Natural killer cell (primary cell): Measurements from ENCODE around the gene CATSPERD. TPM values are rescaled to one million over a fixed set of nuclear protein-coding genes. Genes with fewer than 3 reads are reported as not detected.

ENCODE experiments used
- ATAC-seq, 3 donors: fragments of 150-1000 bp in 2 of 3; fragments of 200-7000 bp in 1 of 3; cut with Tn5 transposase; 1 replicate in 1 of 3; 2 replicates in 2 of 3; pipeline ENCODE4 v1.10.0; 2021; ENCODE audit warnings: mild to moderate bottlenecking in 2 of 3, moderate library complexity in 2 of 3
- DNase-seq, 2 donors: peaks; one replicate each; pipeline versions ENCODE4 v3.0.0 to v3.0.0-alpha.2; 2013 to 2021; ENCODE audit warnings: mixed read lengths in 1 of 2
- H3K27ac ChIP-seq: one replicate; pipeline ENCODE4 v1.5.1; 2013; ENCODE audit warnings: mild to moderate bottlenecking, low read length
- H3K27me3 ChIP-seq: one replicate; pipeline ENCODE4 v1.6.1; 2013; ENCODE audit warnings: low read length; ENCODE audit not compliant: control insufficient read depth, insufficient read depth
- H3K36me3 ChIP-seq: one replicate; pipeline ENCODE4 v1.6.1; 2013; ENCODE audit warnings: low read length; ENCODE audit not compliant: control insufficient read depth, insufficient read depth
- H3K4me1 ChIP-seq: one replicate; pipeline ENCODE4 v1.6.1; 2013; ENCODE audit warnings: low read length; ENCODE audit not compliant: control insufficient read depth, insufficient read depth
- H3K4me3 ChIP-seq: one replicate; pipeline ENCODE4 v1.5.1; 2013; ENCODE audit warnings: low read length
- H3K9me3 ChIP-seq: one replicate; pipeline ENCODE4 v1.6.1; 2013; ENCODE audit warnings: low read length; ENCODE audit not compliant: control insufficient read depth, insufficient read depth
- H3K27ac Mint-ChIP-seq, 2 donors: one replicate each; pipeline ENCODE4 v1.8.0; 2022; ENCODE audit warnings: mild to moderate bottlenecking in 2 of 2, mixed read lengths in 2 of 2, moderate library complexity in 1 of 2
- H3K27me3 Mint-ChIP-seq, 2 donors: one replicate each; pipeline ENCODE4 v1.8.0; 2022; ENCODE audit warnings: low read depth in 2 of 2, mixed read lengths in 2 of 2
- H3K36me3 Mint-ChIP-seq: one replicate; pipeline ENCODE4 v1.8.0; 2022; ENCODE audit warnings: mixed read lengths
- H3K4me1 Mint-ChIP-seq, 2 donors: one replicate each; pipeline ENCODE4 v1.8.0; 2022; ENCODE audit warnings: mixed read lengths in 2 of 2
- H3K4me3 Mint-ChIP-seq: one replicate; pipeline ENCODE4 v1.8.0; 2022; ENCODE audit warnings: mild to moderate bottlenecking, moderate library complexity, mixed read lengths
- H3K9me3 Mint-ChIP-seq, 2 donors: one replicate each; pipeline ENCODE4 v1.8.0; 2022; ENCODE audit warnings: mixed read lengths in 2 of 2
- WGBS: methylation state at CpG from one replicate; pipeline ENCODE4 v1.1.7; 2013; ENCODE audit warnings: missing lambda C conversion rate; ENCODE audit not compliant: insufficient coverage; 5-methylcytosine and 5-hydroxymethylcytosine counted together
- intact Hi-C: fragments of 100-400 bp; cut with micrococcal nuclease; formaldehyde crosslinking; loops from one replicate; pipeline ENCODE4 v1.14.2; 2022
- total RNA-seq, 4 donors: library from RNA; stranded (reverse); fragments of 120-200 nt in 1 of 4; gene quantifications; one replicate each; pipeline versions ENCODE4 v1.2.3 to v1.2.4, GENCODE V29; 2013 to 2022
- TF ChIP-seq, protein P1 (sequence below): fragments of 200-600 bp; IDR thresholded peaks from one replicate; pipeline ENCODE4 v1.8.0; 2022; ENCODE audit warnings: antibody characterized with exemption

Gene CATSPERD
- total RNA-seq, 3 donors from 2014 or later (not counting 1 experiment from before 2014, with no cell fraction given) = not detected

DNA sequence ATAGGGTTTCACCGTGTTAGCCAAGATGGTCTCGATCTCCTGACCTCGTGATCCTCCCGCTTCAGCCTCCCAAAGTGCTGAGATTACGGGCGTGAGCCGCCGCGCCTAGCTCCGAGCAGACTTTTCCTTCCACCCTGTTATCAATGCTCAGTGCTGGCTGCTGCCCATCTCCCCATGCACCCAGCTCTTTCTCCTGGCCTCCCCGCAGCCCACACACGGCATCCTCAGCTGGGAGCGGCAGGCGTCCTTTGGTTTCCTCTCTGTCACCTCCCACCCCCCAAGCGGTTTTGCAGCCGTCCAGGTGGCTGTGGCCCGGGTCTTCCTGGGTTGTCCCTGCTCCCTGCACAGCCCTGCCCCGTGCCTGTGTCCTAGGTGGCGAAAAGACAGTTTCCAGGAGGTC is 52.0 kb downstream of the CATSPERD start:
- intact Hi-C loops = no loop called here
- WGBS = 80% methylated on average over 19 of the region's 19 CpGs
- Mint-ChIP-seq H3K36me3 (no peaks in the 10 kb centered on the region), H3K27me3 (no peaks in the 10 kb centered on the region), H3K9me3 (no peaks in the 10 kb centered on the region), H3K4me3 (no peak overlapping the region), H3K27ac (no peak overlapping the region), H3K4me1 (no peaks in the 10 kb centered on the region)
- TF ChIP-seq, protein P1, sequence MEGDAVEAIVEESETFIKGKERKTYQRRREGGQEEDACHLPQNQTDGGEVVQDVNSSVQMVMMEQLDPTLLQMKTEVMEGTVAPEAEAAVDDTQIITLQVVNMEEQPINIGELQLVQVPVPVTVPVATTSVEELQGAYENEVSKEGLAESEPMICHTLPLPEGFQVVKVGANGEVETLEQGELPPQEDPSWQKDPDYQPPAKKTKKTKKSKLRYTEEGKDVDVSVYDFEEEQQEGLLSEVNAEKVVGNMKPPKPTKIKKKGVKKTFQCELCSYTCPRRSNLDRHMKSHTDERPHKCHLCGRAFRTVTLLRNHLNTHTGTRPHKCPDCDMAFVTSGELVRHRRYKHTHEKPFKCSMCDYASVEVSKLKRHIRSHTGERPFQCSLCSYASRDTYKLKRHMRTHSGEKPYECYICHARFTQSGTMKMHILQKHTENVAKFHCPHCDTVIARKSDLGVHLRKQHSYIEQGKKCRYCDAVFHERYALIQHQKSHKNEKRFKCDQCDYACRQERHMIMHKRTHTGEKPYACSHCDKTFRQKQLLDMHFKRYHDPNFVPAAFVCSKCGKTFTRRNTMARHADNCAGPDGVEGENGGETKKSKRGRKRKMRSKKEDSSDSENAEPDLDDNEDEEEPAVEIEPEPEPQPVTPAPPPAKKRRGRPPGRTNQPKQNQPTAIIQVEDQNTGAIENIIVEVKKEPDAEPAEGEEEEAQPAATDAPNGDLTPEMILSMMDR = no peak
- Histone ChIP-seq H3K4me3 (no peak overlapping the region), H3K4me1 (no peaks in the 10 kb centered on the region), H3K27ac (no peak overlapping the region), H3K36me3 (no peaks in the 10 kb centered on the region), H3K9me3 (no peaks in the 10 kb centered on the region), H3K27me3 (no peaks in the 10 kb centered on the region)
- no peak for ATAC-seq
- DNase-seq = no peak

DNA sequence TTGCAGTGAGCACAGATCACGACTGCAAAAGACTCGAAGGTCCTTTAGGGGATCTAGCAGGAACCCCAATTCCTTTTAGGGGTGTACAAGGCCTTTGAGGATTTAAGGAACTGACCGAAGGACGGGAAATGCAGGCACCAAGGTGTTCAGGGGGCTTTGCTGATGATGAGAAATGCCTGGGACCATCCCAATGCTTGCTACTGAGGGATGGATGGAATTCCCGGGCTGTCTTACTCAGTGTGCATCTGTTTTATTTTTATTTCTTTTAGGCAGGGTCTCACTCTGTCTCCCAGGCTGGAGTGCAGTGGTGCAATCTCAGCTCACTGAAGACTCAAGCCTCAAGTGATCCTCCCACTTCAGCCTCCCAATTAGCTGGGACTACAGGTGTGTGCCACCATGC is 52.8 kb downstream of the CATSPERD start:
- TF ChIP-seq, protein P1 = no peak
- Histone ChIP-seq H3K9me3 (no peaks in the 10 kb centered on the region), H3K36me3 (no peaks in the 10 kb centered on the region), H3K4me3 (no peak overlapping the region), H3K27ac (no peak overlapping the region), H3K4me1 (no peaks in the 10 kb centered on the region), H3K27me3 (no peaks in the 10 kb centered on the region)
- H3K4me3 Mint-ChIP-seq = no peak overlapping the region
- WGBS = 82% methylated on average over 5 of the region's 5 CpGs
- intact Hi-C loops = no loop called here
- H3K27me3 Mint-ChIP-seq = no peaks in the 10 kb centered on the region
- no peaks in the 10 kb centered on the region for H3K9me3 Mint-ChIP-seq
- no peak for ATAC-seq
- no peaks in the 10 kb centered on the region for H3K4me1 Mint-ChIP-seq
- H3K27ac Mint-ChIP-seq = no peak overlapping the region
- DNase-seq = no peak
- no peaks in the 10 kb centered on the region for H3K36me3 Mint-ChIP-seq

DNA sequence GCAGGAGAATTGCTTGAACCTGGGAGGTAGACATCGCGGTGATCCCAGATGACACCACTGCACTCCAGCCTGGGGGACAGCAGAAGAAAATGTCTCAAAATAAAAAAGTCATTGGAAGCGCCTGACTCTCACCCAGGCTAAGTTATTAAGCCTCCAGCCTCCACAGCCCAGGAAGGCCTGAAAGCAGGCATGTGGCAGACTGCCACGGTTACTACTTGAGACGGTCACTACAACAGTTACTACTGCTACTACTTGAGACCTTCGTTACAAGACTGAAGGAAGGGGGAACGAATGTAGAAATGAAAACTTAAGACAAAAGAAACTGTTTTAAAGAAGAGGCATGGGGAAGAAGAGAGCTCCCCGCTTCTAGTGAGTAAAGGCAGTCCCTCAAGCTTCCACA is 54.5 kb downstream of the CATSPERD start:
- H3K36me3 Mint-ChIP-seq = no peaks in the 10 kb centered on the region
- no peaks in the 10 kb centered on the region for H3K4me1 Mint-ChIP-seq
- TF ChIP-seq, protein P1 = no peak
- Histone ChIP-seq H3K4me1 (no peaks in the 10 kb centered on the region), H3K27me3 (no peaks in the 10 kb centered on the region), H3K36me3 (no peaks in the 10 kb centered on the region), H3K4me3 (no peak overlapping the region), H3K27ac (no peak overlapping the region), H3K9me3 (no peaks in the 10 kb centered on the region)
- H3K27ac Mint-ChIP-seq = no peak overlapping the region
- 87% methylated on average over 7 of the region's 8 CpGs for WGBS
- ATAC-seq = no peak
- H3K4me3 Mint-ChIP-seq = no peak overlapping the region
- no peak for DNase-seq
- no peaks in the 10 kb centered on the region for H3K9me3 Mint-ChIP-seq
- no peaks in the 10 kb centered on the region for H3K27me3 Mint-ChIP-seq
- intact Hi-C loops = no loop called here

DNA sequence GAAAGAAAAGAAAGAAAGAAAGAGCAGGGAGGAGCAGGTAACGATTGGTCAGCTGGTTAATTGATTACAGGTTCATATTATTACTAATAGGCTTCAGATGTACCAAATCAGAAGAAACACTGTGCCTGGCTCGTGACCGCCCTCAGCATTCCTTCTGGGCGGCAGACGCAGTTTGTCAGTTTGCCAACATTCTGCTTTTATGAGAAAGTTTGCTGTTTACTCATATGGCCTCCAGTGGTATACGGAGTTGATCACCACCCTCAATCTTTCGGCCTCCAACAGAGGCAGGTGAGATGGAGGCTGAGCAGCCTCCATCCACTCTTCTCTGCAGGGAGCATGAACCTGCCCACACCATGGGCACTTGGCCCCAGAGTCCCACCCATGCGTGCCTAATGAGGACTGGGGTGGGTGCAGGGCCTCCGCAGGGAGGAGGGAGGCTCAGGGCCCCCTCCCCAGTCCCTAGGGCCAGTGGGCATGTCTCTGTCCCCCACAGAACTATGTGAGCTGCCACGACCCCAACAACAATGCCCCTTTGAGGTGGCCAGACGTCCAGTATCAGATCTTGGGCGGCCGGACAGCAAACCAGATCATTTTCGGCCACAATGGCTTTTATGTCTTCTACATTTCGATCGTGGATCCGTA is 55.4 kb downstream of the CATSPERD start:
- Histone ChIP-seq H3K4me1 (no peaks in the 10 kb centered on the region), H3K27me3 (no peaks in the 10 kb centered on the region), H3K9me3 (no peaks in the 10 kb centered on the region), H3K27ac (no peak overlapping the region), H3K4me3 (no peak overlapping the region), H3K36me3 (no peaks in the 10 kb centered on the region)
- no peaks in the 10 kb centered on the region for H3K9me3 Mint-ChIP-seq
- no peak overlapping the region for H3K4me3 Mint-ChIP-seq
- intact Hi-C loops = no loop called here
- no peak for ATAC-seq
- H3K27ac Mint-ChIP-seq = no peak overlapping the region
- WGBS = 85% methylated on average over 17 of the region's 17 CpGs
- H3K27me3 Mint-ChIP-seq = no peaks in the 10 kb centered on the region
- H3K36me3 Mint-ChIP-seq = no peaks in the 10 kb centered on the region
- DNase-seq = no peak
- no peaks in the 10 kb centered on the region for H3K4me1 Mint-ChIP-seq
- TF ChIP-seq, protein P1 = no peak
